Activated T-cell treated with anti-CD3 and anti-CD28 coated beads for 4 hours (primary cell): Measurements from ENCODE around the gene CDX2.
"Not testable (repeated sequence)": the region's sequence is repeated elsewhere in the genome, so short reads cannot be mapped to it uniquely, and the experiment has no call there.

Experiments
- DNase-seq: peaks from one replicate; pipeline ENCODE4 v3.0.0-alpha.2; 2020

The CDX2 gene, protein sequence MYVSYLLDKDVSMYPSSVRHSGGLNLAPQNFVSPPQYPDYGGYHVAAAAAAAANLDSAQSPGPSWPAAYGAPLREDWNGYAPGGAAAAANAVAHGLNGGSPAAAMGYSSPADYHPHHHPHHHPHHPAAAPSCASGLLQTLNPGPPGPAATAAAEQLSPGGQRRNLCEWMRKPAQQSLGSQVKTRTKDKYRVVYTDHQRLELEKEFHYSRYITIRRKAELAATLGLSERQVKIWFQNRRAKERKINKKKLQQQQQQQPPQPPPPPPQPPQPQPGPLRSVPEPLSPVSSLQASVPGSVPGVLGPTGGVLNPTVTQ

DNA sequence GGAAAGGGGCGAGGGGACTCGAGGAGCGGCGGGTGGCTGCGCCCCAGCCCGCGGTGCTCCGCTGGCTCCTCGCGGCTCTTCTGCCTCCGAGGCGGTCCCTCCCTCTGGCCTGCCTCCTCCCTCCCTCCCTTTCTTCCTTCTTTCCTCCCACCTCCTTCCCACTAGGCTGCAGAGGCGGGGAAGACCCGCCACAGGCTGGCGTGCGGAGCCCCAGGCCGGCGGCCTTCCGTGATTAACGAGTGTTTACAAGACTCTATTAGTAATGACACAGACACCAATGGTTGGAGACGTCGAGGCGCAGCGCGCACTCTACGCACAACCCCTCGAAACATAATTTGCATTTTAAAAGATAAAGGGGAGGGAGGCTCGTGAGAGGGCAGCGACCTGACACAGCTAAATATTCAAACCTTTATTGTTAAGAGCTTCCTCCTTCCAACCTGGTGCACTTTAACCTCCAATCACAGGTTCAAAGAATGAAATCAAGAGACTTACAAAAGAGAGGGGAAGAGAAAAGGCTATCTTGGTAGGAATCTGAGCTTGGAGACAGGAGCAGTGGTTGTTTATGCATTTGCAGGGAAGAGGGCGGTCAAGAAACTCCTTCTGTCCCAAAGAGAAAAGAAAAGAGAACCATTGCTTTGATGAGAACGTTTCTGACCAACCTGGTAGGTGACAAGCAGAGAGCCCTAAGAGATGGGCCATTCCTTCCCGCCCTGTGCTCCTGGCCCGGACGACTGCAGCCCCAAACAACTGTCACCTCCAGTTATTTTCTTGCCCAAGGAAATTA is at the start of gene CDX2:
CDX2 (minus strand) TSS at position 234 of the 784 bp plus-strand sequence. CDS start 309 bp downstream, outside the sequence.
- DNase-seq: no peak

DNA sequence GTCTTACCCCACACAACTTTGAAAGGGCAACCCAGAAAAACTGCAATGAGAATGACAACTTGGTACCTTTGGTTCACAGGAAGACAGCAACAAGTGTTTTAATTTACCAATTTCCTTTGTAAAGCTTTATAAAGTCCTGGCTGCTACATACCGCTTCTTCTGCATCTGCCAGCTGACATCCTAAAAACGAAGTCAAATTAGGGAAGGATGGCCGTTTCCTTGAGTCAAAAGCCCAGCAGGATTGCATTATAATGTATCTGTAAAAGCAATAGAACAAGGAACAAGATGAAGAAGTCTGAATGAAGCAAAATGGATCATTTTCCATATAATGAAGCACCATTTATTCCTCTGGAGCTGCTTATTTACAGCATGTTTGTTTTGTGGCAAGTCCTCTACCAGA is 45.2 kb upstream of the CDX2 start:
- no peak for DNase-seq

DNA sequence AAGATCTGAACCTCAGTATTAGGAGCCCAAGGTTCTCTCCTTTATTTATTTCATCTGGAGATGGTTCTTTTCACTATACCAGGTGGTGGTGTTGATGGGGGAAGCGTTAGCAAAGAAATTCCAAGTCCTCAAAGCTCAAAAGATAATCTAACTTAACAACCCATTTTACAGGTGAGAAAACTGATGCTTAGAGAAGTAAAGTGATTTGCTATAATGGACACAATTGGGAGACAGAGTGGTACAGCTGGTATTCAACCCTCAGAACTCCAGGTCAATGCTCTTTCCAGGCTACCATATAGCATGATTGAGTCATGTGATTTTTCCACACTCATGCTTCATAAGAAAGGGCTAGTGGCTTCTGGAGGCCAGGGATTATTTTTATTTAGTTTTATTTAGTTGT is 44.4 kb upstream of the CDX2 start:
- DNase-seq: no peak

DNA sequence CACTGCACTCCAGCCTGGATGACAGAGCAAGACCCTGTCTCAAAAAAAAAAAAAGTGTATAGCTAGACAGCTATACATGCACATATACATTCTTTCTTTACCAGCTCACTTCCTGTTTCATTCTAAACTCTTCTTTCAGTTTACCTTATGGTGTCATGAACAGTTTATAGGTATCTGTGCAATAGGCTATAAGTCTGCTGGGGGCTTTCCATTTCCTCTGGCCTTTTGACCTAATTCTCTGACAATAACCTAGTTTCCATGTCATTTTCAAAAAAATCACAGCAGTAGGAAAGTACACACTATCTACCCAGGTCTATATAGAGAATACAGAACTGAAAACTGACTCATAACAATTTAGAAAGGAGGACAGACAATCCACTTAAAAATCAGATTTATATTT is 43.8 kb upstream of the CDX2 start:
- no peak for DNase-seq

DNA sequence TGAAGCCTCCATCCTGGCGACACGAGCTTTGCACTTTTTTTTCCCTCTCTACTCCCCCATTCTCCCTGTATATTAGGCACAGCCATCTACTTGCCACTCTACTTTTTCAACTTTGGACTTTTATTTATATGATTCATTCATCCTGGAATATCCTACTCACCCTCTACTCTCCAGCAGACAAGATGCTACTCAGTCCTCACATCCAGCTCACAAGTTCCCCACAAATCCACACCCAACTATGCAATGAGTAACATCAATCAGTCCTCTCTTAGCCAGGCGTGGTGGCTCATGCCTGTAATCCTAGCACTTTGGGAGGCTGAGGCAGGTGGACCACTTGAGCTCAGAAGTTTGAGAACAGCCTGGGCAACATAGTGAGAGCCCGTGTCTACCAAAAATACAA is 43.3 kb upstream of the CDX2 start:
- no peak for DNase-seq

DNA sequence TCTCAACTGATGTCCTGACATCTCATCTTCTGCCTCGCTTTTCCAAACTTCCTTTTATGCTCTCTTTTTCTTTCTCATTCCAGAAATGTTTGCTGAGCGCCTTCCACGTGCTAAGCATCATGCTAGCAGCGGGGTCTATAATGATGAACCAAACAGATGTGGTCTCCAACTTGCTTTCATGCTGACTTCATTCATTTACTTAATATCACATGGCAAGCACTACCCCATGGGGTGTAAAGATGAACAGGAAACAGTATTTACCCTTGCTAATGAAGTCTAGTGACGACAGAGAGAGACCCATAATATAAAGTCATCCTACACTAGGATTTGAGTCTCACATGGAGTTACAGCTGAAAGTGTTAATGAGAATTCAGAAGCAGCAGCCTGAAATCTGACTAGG is 40.9 kb upstream of the CDX2 start:
- no peak for DNase-seq

DNA sequence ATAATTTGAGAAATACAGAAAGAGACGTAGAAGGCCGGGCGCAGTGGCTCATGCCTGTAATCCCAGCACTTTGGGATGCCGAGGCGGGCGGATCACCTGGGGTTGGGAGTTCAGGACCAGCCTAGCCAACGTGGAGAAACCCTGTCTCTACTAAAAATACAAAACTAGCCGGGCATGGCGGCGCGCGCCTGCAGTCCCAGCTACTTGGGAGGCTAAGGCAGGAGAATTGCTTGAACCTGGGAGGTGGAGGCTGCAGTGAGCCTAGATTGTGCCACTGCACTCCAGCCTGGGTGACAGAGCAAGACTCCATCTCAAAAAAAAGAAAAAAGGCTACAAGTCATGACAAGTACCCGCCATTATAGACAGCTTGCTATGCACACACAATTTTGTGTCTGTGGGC is 35.9 kb upstream of the CDX2 start:
- DNase-seq: not testable (repeated sequence)

DNA sequence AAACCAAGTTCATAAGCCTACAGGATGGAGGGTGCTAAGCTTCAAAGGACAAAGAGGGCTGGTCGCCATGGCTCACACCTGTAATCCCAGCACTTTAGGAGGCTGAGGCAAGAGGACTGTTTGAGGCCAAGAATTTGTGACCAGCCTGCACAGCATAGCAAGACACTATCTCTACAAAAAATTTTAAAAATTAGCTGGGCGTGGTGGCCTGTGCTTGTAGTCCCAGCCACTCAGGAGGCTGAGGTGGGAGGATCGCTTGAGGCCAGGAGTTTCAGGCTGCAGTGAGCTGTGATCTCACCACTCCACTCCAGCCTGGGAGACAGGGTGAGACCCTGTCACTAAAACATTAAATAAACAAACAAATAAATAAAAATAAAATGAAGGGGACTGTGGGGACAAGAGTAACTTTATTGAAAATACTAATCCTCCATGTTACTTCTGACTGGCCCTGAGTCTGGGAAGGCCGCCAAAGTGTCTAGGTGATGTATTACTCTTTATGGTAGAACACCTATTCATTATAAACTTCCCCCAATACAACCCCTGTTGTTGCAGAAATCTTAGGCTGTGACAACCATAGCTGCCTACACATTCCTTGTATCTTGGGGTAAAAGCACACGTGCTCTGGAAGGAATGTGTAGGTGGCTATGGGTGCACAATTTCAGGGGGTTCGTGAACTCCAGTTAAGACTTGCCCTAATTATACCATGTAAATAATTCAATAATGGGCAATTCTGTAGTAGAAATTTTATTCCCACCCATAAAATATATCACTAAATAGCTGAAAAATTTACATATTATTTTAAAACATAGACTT is 34.0 kb upstream of the CDX2 start:
- DNase-seq: no peak

DNA sequence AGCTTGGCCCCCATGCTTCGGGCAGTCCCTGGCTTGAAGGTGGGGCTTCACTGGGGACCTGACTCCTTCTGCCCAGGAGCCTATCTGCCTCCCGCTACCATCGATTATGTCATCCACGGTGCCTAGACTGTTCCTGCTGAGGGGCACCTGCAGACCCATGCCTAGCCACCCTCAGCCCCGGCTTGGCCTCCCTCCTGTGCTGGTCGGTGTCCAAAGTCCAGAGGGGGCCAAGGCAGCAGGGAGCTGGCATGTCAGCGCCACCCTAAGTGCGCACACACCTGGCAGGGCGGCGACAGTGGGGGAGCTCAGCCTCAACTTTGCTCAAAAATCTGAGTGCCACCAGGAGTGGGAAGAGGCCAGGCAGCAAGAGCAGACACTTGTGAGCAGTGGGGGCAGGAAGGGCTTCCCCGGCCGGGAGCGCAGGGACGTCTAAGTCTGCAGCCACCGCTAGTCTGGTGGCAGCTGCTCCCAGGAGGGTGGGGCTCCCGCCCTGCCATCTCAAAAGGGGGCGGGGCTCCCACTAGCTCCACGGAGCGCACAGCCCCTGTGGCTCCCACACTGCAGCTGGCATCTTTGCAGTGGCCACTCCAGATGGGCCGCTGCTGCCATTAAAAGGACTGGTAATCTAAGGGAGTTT is 32.8 kb upstream of the CDX2 start:
- no peak for DNase-seq

DNA sequence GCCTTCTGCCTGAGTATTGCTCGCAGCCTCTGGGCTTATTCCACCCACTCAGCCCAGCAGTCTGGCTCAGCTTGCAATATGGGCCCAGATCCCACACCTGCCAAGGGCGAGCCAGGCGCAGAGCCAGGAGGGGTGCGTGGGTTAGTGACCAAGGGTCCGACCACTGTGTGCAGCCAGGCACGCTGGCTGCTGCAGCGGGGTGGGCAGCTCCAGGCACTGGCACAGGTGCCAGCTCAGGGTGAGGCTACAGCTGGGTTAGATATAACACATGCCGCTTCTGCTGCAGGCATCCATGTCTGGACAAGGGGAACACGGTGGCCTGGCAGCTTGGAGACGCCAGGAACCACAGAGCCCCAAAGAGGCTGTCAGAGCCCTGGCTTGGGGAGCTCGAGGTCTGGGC is 31.9 kb upstream of the CDX2 start:
- DNase-seq: no peak

DNA sequence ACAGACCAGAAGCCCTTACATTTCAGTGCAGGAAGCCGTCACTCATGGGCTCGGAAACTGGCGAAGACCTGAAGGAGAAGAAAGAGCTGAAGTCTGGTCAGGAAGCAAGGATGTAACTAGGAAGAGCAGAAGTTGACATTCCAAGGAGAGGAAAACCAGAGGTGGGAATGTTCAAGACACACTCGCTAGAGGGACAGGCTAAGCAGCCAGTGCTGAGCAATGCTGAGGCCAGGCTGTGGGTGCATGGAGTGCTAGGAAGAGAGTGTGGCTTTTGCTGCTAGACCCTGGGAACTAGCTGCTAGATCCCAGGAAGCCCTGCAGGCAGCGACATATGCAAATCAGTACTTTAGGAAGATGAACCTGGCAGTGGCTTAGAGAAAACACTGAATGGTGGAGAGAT is 31.5 kb upstream of the CDX2 start:
- no peak for DNase-seq

DNA sequence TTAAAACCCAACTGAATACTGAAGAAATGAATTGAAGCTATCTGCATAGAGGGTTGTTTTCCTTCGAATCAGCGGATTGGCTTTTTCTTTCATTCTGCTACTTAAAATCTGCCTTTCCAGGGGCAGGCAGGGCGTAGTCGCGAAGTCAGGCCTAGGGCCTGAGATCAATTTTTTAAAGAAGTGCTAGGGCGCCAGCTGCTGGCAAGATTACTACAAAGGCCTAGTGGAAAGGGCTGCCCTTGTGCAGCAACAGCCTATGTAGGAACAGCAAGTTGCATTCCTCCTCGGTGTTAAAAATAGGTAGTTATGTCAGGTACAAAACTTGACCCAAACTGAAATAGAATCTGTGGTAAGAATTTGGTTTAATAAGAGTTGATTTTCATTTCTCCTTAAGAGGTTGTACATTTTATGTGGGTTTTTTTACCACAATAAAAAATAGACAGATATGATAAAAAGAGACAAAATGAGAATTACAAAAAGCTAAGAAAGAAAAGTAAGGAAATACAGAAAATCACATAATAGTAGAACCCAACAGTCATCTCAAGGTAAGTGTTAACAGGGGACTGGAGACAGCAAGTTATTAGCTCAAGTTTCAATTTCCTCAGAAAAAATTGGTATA is 28.9 kb upstream of the CDX2 start:
- no peak for DNase-seq

DNA sequence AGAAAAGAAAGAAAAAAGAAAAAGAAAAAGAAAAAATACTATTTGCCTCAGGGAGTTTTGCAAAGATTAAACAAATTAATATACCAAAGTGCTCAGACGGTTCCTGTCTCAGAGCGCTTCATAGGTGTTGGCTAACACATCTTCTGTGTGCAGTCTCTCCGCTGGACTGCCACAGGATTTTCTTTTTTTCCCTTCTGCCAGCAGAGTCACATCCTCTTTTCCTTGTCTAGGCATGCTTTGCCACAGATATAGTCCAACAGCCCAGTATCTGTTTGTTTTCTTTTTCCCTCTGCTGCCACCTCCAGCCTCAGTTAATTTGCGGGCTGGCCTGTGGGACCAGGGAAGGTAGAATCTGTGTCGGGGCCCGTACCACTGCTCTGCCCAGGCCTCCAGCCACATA is 22.8 kb upstream of the CDX2 start:
- no peak for DNase-seq

DNA sequence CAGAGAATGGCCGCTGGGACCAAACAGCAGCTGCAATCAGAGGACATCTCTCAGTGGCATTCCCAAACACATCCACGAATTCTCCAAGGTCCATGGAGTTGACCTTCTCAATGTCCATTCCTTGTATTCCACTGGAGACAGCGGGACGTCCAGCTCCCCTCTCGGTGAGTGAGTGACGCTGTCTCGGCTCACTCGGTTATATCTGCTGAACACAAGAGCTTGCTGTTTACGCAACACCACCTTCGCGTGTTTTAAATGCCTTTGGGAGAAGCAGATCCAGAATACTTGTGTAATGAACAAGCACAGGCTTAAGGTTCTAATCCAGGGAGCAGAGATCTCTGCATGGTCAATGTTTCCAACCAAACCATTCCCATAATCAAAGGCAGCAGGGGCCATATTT is 19.4 kb upstream of the CDX2 start, which contains the start of gene URAD:
URAD (minus strand) TSS at position 174 of the 400 bp plus-strand sequence; CDS start at position 118, 56 bp downstream.
- no peak for DNase-seq

DNA sequence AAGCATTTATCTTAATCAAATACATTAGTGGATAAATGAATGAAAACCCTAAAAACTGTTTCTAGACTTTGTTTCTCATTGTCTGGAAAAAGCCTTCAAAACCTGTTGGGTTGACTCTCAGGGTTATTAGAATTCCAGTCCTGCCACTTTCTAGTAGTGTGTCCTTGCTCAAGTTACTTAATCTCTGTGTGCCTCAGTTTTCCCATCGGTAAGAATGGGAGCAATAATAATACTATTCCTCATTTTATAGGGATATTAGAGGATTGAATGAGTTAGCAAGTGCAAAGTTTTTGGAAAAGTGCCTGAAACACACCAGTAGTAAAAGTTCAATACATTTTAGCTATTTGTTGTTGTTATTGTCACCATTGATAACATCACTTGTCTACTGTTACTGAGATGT is 16.5 kb upstream of the CDX2 start:
- no peak for DNase-seq

DNA sequence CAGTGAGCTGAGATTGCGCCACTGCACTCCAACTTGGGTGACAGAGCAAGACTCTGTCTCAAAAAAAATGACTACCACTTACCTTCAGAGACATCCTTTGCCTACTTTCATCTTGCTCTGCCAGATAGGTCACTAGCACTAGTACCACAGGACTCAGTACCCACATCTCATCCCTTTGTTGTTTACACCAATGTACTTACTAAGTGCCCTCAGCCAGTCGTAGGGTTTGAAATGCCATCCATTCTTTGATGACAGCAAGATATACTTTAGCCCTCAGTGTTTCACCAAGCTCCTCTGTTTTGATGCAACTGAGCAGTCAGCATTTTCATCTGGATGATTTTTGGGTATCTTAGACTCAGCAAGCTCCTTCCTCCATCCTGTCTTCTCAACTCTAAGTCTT is 13.2 kb upstream of the CDX2 start:
- no peak for DNase-seq

DNA sequence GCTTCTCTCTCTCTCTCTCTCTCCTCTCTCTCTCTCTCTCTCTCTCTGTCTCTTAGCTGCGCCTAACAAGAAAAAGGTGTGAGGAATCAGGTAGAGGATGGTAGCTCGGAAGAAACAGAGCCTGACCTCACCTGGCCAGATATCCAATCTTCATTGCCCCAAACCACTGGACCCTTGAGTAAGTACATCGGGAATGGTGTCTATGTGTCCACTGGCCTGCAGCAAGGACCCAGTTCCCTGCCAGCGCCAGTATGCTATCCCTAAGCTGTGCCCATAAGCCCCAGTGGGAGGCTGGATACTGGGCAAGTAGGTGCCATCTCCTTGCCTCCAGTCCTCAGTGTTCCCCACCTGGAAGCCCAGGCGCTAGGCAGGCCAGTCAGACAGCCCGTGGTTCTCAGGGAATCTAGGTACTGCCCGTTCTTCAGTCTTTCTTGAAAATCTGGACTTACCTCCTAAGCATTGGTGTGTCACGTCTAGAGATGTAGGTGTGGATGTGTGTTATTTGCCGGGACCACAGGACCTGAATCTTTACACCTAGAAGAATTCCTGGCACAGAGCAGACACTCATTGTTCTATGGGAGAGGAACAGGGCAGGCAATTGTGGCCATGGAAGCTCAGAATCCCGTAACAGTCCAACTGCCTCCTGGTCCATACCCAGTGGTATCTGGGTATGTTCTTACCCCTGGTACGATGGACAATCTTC is 12.0 kb upstream of the CDX2 start:
- DNase-seq: no peak

DNA sequence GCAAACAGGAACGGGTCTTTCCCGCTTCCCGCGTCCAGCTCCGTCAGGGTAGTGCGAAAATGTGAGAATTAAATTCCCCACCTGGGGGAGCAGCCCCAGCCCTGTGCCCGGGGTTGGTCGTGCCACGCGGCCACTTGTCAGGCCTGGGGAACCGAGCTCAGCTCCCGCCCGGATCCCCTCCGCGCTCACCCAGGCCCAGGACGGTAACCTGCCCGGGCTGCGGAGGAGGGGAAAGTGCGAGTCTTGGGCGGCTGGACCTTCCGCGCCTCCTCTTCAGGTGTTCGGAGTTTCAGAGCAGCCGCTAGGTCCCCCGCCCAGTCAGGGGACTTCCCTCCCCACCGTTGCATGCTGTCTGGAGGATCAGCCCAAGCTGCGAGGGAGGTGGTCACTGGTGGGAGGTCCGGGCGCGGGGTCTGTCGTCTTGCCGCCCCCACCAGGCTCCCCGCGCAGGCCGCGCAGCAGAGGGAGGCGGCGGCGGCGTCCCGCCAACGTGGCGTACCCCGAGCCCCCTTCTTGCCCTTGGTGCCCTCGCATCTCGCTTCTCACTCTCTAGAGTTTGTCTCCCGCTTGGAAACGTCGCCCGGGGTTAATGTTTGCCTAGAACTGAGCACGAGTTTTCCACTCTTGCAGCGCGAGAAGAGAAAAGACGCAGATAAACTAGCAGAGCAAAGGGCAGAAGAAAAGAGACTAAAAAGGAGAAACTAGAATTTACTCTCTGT is 11.3 kb upstream of the CDX2 start:
- DNase-seq: no peak

DNA sequence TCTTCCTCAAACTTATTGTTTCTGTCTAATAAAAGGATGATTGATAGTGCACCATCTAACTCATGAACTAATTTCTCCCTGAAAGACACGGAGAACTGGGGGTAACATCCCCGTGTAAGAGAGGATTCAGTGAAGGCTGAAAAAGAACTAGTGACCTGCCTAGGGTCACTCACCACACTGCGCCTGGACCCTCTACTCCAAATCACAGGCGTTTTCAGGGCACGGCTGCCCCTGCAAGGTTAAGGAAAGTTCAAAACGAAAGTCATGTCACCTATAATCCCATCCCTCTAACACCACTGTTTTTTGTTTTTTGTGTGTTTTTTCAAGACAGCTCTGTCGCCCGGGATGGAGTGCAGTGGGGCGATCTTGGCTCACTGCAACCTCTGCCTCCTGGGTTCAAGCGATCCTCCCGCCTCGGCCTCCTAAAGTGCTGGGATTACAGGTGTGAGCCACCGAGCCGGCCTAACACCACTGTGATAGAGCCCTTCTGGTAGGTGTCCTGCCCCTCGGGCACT is 10.7 kb upstream of the CDX2 start:
- no peak for DNase-seq

DNA sequence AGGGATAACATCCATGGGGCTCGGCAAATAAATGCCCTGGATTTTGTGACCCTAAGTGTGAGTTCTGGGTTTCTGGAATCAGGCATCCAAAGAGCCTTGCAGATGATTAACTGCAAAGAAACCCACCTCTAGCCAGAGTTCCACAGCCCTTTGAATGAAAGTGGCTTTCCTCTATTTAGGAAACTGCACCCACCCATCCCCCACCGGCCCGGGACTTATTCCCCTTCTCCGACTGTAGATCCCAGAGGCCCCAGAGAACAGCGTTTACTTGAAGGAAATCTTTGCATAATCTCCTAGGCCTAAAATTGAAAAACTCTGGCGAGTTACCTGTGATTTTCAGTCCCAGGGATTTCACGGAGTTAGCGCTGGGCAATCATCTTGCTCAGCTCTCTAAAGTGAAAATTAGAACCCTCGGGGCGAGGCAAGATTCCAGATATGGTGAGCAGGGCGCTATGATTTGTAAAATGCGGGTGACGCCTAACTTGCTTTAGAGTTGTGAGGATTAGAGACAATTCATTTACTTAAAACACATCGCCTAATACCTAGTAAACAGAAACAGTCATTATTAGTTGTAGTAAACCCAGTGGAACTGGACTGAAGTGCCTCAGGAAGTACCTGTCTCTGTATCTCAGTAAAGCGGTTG is 10.0 kb upstream of the CDX2 start:
- no peak for DNase-seq
